Embryonic facial prominence (tissue), 1 donor: ENCODE results near the gene SLX4.

Source experiments
- DNase-seq: peaks from one replicate; pipeline ENCODE4 v3.0.0-alpha.2; 2016; ENCODE audit errors: extremely low spot score

Gene SLX4

GRCh38 chr16:3580686-3581085 lies 30.7 kb downstream of the SLX4 start:
- peak; percentile 22 for DNase-seq

GRCh38 chr16:3580251-3580651 lies 31.2 kb downstream of the SLX4 start:
- DNase-seq, result peak; percentile 6

- no peak for DNase-seq
These were observed 31.6 kb downstream of the SLX4 start for GRCh38 chr16:3579776-3580175.

GRCh38 chr16:3578610-3579551 lies 32.5 kb downstream of the SLX4 start:
- no peak for DNase-seq

GRCh38 chr16:3578121-3578520 lies 33.3 kb downstream of the SLX4 start:
- no peak for DNase-seq

GRCh38 chr16:3577302-3577752 lies 34.1 kb downstream of the SLX4 start, which contains the start of gene NLRC3:
TSS of gene NLRC3 (minus strand) at chr16:3577403. CDS start at chr16:3565036, 12,367 bp downstream.
- DNase-seq, result no peak

GRCh38 chr16:3576211-3576610 lies 35.2 kb downstream of the SLX4 start:
- DNase-seq, result no peak

GRCh38 chr16:3575491-3575890 lies 35.9 kb downstream of the SLX4 start:
- no peak for DNase-seq

- DNase-seq, result no peak
These were observed 37.2 kb downstream of the SLX4 start for GRCh38 chr16:3574195-3574594.

GRCh38 chr16:3573146-3573815 lies 38.1 kb downstream of the SLX4 start:
- no peak for DNase-seq

- no peak for DNase-seq
These were observed 40.9 kb downstream of the SLX4 start for GRCh38 chr16:3570420-3571062.

- DNase-seq, result no peak
These were observed 41.6 kb downstream of the SLX4 start for GRCh38 chr16:3569851-3570250.

- DNase-seq, result no peak
These were observed 44.4 kb downstream of the SLX4 start for GRCh38 chr16:3566990-3567389.

GRCh38 chr16:3564889-3565141 lies 46.6 kb downstream of the SLX4 start:
- DNase-seq, result no peak

GRCh38 chr16:3564130-3564888 lies 47.1 kb downstream of the SLX4 start:
- DNase-seq, result no peak

GRCh38 chr16:3562914-3563480 lies 48.4 kb downstream of the SLX4 start:
- no peak for DNase-seq

- DNase-seq, result no peak
These were observed 49.8 kb downstream of the SLX4 start for GRCh38 chr16:3561626-3562025.

- no peak for DNase-seq
These were observed 57.0 kb downstream of the SLX4 start for GRCh38 chr16:3554351-3554928.

- no peak for DNase-seq
These were observed 58.1 kb downstream of the SLX4 start for GRCh38 chr16:3553138-3553923.
